Uterus (tissue), 4 donors: ENCODE measurements around the gene RGS8. TPM values are rescaled to one million over a fixed set of nuclear protein-coding genes. Genes with fewer than 3 reads are reported as not detected.

Source experiments
- DNase-seq, 2 donors: peaks; one replicate each; pipeline ENCODE4 v3.0.0-alpha.2; 2019 to 2020
- H3K27ac ChIP-seq, 2 donors: fragments of 200-600 bp; sonication (generic); 1 replicate in 1 of 2; 2 replicates in 1 of 2; pipeline ENCODE4 v1.5.1; 2016 to 2018
- H3K27me3 ChIP-seq, 2 donors: fragments of 200-600 bp; sonication (generic); one replicate each; pipeline ENCODE4 v1.5.1; 2018 to 2019; ENCODE audit warnings: control low read depth in 1 of 2
- H3K36me3 ChIP-seq, 2 donors: fragments of 200-600 bp; sonication (generic); one replicate each; pipeline ENCODE4 v1.5.1; 2019; ENCODE audit warnings: control low read depth in 1 of 2
- H3K4me1 ChIP-seq, 2 donors: fragments of 200-600 bp; sonication (generic); one replicate each; pipeline ENCODE4 v1.5.1; 2018 to 2019; ENCODE audit warnings: control low read depth in 1 of 2
- H3K4me3 ChIP-seq, 2 donors: fragments of 200-600 bp; sonication (generic); 1 replicate in 1 of 2; 2 replicates in 1 of 2; pipeline ENCODE4 v1.5.1; 2018 to 2019; ENCODE audit warnings: mild to moderate bottlenecking in 1 of 2
- H3K9me3 ChIP-seq, 2 donors: fragments of 200-600 bp; sonication (generic); one replicate each; pipeline ENCODE4 v1.5.1; 2019; ENCODE audit warnings: control low read depth in 1 of 2
- CTCF ChIP-seq, 4 experiments: fragments of 200-600 bp in 2 of 4; fragments of 450-650 bp in 2 of 4; sonication (generic) in 2 of 4; IDR thresholded peaks; one replicate each; pipeline ENCODE4 v1.5.1; 2016 to 2019; ENCODE audit warnings: antibody characterized with exemption in 4 of 4, mild to moderate bottlenecking in 2 of 4, moderate library complexity in 1 of 4
- POLR2A ChIP-seq, 2 donors: fragments of 450-650 bp; IDR thresholded peaks; one replicate each; pipeline ENCODE4 v1.6.1; 2016; ENCODE audit warnings: antibody characterized with exemption in 2 of 2, mild to moderate bottlenecking in 1 of 2, moderate library complexity in 1 of 2
- intact Hi-C: fragments of 100-400 bp; cut with DNase I; formaldehyde crosslinking; loops from one replicate; pipeline ENCODE4 v1.15.1; 2023; ENCODE audit warnings: low total_unique reads
- total RNA-seq, 4 donors: library from RNA; depleted of rRNA in 3 of 4; stranded (reverse); fragments of >200 nt in 3 of 4; gene quantifications; one replicate each; pipeline versions ENCODE4 v1.1.0 to v1.2.4, GENCODE V29; 2014 to 2023
- donor health status: DM: yes; HTN: yes; CAD: no.

Gene RGS8
- total RNA-seq, 4 donors from 2014 or later: not detected

GRCh38 chr1:182679684-182680083 lies 4.7 kb downstream of the RGS8 start:
- no peaks in the 10 kb centered on the region for H3K4me1 ChIP-seq
- no peak for DNase-seq
- H3K9me3 ChIP-seq: no peaks in the 10 kb centered on the region
- H3K36me3 ChIP-seq: no peaks in the 10 kb centered on the region
- intact Hi-C loops: no loop called here
- H3K27me3 ChIP-seq: no peaks in the 10 kb centered on the region
- no peak overlapping the region for H3K4me3 ChIP-seq
- TF ChIP-seq CTCF (IDR thresholded peaks at IDR 0.05) (no peak), POLR2A (IDR thresholded peaks at IDR 0.05) (no peak)
- H3K27ac ChIP-seq: no peak overlapping the region

DNA sequence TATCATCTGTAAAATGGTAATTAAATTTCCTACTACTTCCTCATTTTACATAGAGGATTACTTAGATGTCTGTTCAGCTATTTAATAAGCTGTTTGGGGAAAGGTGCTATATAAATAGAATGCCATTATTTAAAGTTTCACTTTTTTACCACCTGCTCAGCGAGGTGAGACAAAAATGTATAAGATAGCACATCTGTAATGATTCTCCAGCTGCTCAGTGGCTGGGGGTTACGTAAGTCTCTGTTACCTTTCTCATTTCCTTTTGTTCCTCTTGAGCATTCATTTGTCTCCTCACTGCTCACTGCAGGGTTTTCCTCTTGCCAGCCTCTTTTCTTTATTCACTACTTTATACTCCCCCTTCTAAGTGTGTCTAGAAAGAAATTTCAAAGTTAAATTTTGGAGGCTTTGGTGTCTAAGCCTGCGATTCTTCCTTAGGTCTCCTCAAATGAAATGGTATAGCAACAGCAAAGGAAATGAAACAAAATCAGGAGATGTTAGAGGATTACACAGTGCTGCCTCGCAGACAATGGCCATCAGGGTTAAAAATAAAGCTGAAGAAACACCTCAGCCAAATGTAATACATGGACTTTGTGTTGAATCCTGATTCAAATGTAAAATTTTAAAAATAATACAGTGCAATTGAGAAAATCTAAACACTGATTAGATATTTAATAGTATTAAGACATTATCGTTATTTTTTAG lies 6.8 kb downstream of the RGS8 start:
- H3K9me3 ChIP-seq: no peaks in the 10 kb centered on the region
- intact Hi-C loops: no loop called here
- H3K27me3 ChIP-seq: no peaks in the 10 kb centered on the region
- no peak overlapping the region for H3K4me3 ChIP-seq
- no peak for DNase-seq
- TF ChIP-seq CTCF (IDR thresholded peaks at IDR 0.05) (no peak), POLR2A (IDR thresholded peaks at IDR 0.05) (no peak)
- no peak overlapping the region for H3K27ac ChIP-seq
- H3K4me1 ChIP-seq: no peaks in the 10 kb centered on the region
- no peaks in the 10 kb centered on the region for H3K36me3 ChIP-seq

DNA sequence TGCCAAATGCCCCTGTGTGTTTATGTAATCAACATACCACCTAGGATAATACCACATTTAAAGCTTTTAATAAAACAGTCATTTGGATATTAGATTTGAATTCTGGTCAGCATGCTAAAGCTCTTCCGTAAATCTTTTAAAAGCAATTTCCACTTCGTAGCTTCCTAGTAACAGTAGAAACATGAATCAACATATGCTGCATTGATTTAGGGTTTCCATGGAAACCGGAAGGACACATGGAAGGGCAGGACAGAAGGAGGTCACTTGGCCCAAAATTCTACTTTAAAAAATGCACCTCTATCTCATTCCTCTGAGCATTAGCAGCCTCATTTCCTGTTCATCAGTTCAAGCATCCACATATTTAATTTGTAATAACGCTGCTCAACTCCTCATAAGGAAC lies 8.1 kb downstream of the RGS8 start:
- Histone ChIP-seq H3K4me1 (no peaks in the 10 kb centered on the region), H3K36me3 (no peaks in the 10 kb centered on the region), H3K27ac (no peak overlapping the region), H3K9me3 (no peaks in the 10 kb centered on the region), H3K27me3 (no peaks in the 10 kb centered on the region), H3K4me3 (no peak overlapping the region)
- no peak for DNase-seq
- intact Hi-C loops: no loop called here
- TF ChIP-seq POLR2A (IDR thresholded peaks at IDR 0.05) (no peak), CTCF (IDR thresholded peaks at IDR 0.05) (no peak)

DNA sequence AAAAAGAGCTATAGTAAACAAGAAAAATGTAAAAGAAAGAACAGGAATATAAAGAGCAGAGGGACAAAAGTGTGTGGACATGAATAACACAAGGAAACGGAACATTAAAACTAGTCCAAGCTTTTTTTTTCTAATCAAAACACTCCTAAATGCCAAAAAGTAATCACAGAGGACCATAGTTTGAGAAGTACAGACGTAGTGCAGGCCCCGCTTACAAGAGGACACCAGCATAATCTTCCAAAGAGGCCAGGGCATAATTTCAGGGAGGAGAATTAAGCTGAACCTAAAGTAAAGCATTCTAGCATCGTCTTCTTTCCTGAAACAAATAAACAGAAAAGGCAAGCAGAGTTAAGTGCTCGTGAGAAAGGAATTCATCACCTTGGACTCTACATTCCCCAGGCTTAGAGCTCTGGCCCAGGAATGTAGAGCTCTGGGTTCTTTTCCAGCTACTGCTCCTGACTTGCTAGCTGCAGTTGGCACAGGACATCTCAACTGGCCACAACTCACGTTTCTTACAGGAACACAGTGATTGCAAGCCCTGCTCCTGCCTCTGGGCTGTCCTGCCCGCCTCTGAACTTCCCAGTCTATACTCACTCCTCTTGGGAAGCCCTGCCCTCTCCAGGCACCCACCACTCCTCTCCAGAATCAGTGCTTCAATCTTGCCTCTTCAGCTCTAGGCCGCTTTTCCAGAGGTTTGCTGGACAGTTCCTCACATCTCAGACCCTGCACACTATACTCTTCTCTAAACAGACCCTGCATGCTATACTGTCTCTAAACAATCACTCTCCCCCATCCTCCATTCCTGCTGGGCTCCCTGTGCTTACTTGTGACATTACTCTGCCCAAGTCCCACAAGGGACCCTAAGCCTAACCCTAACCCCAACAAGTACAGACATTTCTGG lies 9.8 kb downstream of the RGS8 start:
- TF ChIP-seq POLR2A (IDR thresholded peaks at IDR 0.05) (no peak), CTCF (IDR thresholded peaks at IDR 0.05) (no peak)
- no peak overlapping the region for H3K27ac ChIP-seq
- H3K4me1 ChIP-seq: no peaks in the 10 kb centered on the region
- H3K9me3 ChIP-seq: no peaks in the 10 kb centered on the region
- no peak overlapping the region for H3K4me3 ChIP-seq
- no peaks in the 10 kb centered on the region for H3K36me3 ChIP-seq
- DNase-seq: peak in 1 of 2 donors; percentile 19
- no peaks in the 10 kb centered on the region for H3K27me3 ChIP-seq
- intact Hi-C loops: no loop called here

- H3K4me1 ChIP-seq: no peaks in the 10 kb centered on the region
- no peaks in the 10 kb centered on the region for H3K9me3 ChIP-seq
- no peak overlapping the region for H3K4me3 ChIP-seq
- H3K27me3 ChIP-seq: no peaks in the 10 kb centered on the region
- TF ChIP-seq CTCF (IDR thresholded peaks at IDR 0.05) (no peak), POLR2A (IDR thresholded peaks at IDR 0.05) (no peak)
- no peak for DNase-seq
- H3K36me3 ChIP-seq: no peaks in the 10 kb centered on the region
- intact Hi-C loops: no loop called here
- H3K27ac ChIP-seq: no peak overlapping the region
These were observed 11.9 kb downstream of the RGS8 start for GRCh38 chr1:182672487-182672836.
